SU-DHL-6 (cell line): ENCODE measurements around the gene BACE1.

ENCODE experiments used
- EZH2phosphoT487 ChIP-seq: fragments of 200-600 bp; sonication (generic), shearing (Covaris generic); conservative IDR thresholded peaks from 2 replicates; pipeline ENCODE4 v1.6.1; 2018; ENCODE audit warnings: mild to moderate bottlenecking, antibody characterized with exemption, low read length, moderate library complexity, mixed read lengths
- TF ChIP-seq, protein P1 (sequence below): fragments of 200-600 bp; sonication (generic); IDR thresholded peaks from one replicate; pipeline ENCODE4 v1.5.1; 2017; ENCODE audit warnings: antibody characterized with exemption, mild to moderate bottlenecking, low read length, moderate library complexity; ENCODE audit not compliant: insufficient read depth, poor library complexity, severe bottlenecking

DNA sequence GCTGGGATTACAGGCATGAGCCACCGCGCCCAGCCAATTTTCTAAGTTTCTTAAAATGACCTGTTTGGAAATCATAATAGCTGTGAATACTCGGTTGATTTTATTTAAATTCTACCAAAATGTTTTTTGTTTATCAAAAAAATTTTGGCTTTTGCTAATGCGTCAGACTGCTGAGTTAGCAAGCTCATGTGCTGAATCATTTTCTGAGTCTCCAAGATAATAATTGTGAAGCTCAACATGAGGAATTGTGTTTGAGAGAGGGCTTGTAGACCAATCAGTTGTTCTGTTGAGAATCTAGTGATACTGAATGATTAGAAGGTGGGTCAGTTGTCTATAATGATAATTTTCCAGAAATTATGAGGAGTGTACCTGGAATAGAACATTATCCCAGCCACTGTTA, 67.7 kb downstream of the BACE1 start:
- TF ChIP-seq, protein P1, sequence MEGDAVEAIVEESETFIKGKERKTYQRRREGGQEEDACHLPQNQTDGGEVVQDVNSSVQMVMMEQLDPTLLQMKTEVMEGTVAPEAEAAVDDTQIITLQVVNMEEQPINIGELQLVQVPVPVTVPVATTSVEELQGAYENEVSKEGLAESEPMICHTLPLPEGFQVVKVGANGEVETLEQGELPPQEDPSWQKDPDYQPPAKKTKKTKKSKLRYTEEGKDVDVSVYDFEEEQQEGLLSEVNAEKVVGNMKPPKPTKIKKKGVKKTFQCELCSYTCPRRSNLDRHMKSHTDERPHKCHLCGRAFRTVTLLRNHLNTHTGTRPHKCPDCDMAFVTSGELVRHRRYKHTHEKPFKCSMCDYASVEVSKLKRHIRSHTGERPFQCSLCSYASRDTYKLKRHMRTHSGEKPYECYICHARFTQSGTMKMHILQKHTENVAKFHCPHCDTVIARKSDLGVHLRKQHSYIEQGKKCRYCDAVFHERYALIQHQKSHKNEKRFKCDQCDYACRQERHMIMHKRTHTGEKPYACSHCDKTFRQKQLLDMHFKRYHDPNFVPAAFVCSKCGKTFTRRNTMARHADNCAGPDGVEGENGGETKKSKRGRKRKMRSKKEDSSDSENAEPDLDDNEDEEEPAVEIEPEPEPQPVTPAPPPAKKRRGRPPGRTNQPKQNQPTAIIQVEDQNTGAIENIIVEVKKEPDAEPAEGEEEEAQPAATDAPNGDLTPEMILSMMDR: no peak
- no peak for TF ChIP-seq EZH2phosphoT487
